OCI-LY7 (cell line): ENCODE data around the gene GOSR1. TPM values are rescaled to one million over a fixed set of nuclear protein-coding genes. Genes with fewer than 3 reads are reported as not detected.
"Not testable (repeated sequence)": the region's sequence is repeated elsewhere in the genome, so short reads cannot be mapped to it uniquely, and the experiment has no call there.

ENCODE experiments used
- BruUV-seq: library from RNA; stranded (reverse); fragments of 400-500 nt; replicated peaks from 2 replicates; lab custom pipeline; 2021; lab: Mats Ljungman, UMichigan
- CTCF ChIA-PET: fragments of 300-600 bp; sonication (Branson Sonifier 250); formaldehyde crosslinking; loops from one replicate; lab custom pipeline; 2022; ENCODE audit warnings: antibody characterized with exemption; ENCODE audit not compliant: unreplicated experiment; lab: Charles Lee
- POLR2A ChIA-PET: fragments of 300-600 bp; sonication (Branson Sonifier 250); formaldehyde crosslinking; loops from one replicate; lab custom pipeline; 2022; ENCODE audit warnings: antibody characterized with exemption; lab: Charles Lee
- DNase-seq: peaks from one replicate; pipeline ENCODE4 v3.0.0-alpha.2; 2015; ENCODE audit warnings: low spot score
- H2AFZ ChIP-seq: fragments of 200-600 bp; sonication (generic), shearing (Covaris generic); 2 replicates; pipeline ENCODE4 v1.6.1; 2014; ENCODE audit warnings: mild to moderate bottlenecking, antibody characterized with exemption, low read length, moderate library complexity
- H3K27ac ChIP-seq: fragments of 200-600 bp; sonication (generic); 2 replicates; pipeline ENCODE4 v1.5.1; 2014; ENCODE audit warnings: mixed run types, low read depth, mild to moderate bottlenecking, moderate library complexity, low read length, inconsistent platforms; ENCODE audit not compliant: poor library complexity, severe bottlenecking
- H3K36me3 ChIP-seq: fragments of 200-600 bp; sonication (generic); 2 replicates; pipeline ENCODE4 v1.6.1; 2014; ENCODE audit warnings: mild to moderate bottlenecking, antibody characterized with exemption, low read length, moderate library complexity, mixed read lengths; ENCODE audit not compliant: insufficient read depth
- H3K4me1 ChIP-seq: fragments of 200-600 bp; sonication (generic); 2 replicates; pipeline ENCODE4 v1.5.1; 2014; ENCODE audit warnings: mild to moderate bottlenecking, low read length; ENCODE audit not compliant: insufficient read depth, poor library complexity, severe bottlenecking
- H3K4me2 ChIP-seq: fragments of 200-600 bp; sonication (generic); 2 replicates; pipeline ENCODE4 v1.6.1; 2014; ENCODE audit warnings: mild to moderate bottlenecking, low read length
- H3K4me3 ChIP-seq: fragments of 200-600 bp; sonication (generic); 2 replicates; pipeline ENCODE4 v1.5.1; 2014; ENCODE audit warnings: mild to moderate bottlenecking, low read depth, low read length; ENCODE audit not compliant: poor library complexity, severe bottlenecking
- H3K79me2 ChIP-seq: fragments of 200-600 bp; sonication (generic); 2 replicates; pipeline ENCODE4 v1.6.1; 2016; ENCODE audit warnings: low read depth, mild to moderate bottlenecking, low read length, moderate library complexity, mixed read lengths; ENCODE audit not compliant: insufficient read depth
- H3K9me2 ChIP-seq: fragments of 200-600 bp; sonication (generic); 2 replicates; pipeline ENCODE4 v1.6.1; 2016; ENCODE audit warnings: mild to moderate bottlenecking, low read length, mixed read lengths; ENCODE audit not compliant: insufficient read depth
- H3K9me3 ChIP-seq: fragments of 200-600 bp; sonication (generic); 2 replicates; pipeline ENCODE4 v1.6.1; 2014; ENCODE audit warnings: mild to moderate bottlenecking, mixed run types, low read length, mixed read lengths
- H4K20me1 ChIP-seq: fragments of 200-600 bp; sonication (generic); 2 replicates; pipeline ENCODE4 v1.6.1; 2014; ENCODE audit warnings: mild to moderate bottlenecking, antibody characterized with exemption, low read length, moderate library complexity, mixed read lengths; ENCODE audit not compliant: insufficient read depth
- CTCF ChIP-seq: fragments of 200-600 bp; sonication (generic); conservative IDR thresholded peaks from 2 replicates; pipeline ENCODE4 v1.5.1; 2014; ENCODE audit warnings: mild to moderate bottlenecking, antibody characterized with exemption, low read length, moderate library complexity, mixed read lengths
- EZH2phosphoT487 ChIP-seq: fragments of 200-600 bp; sonication (generic); IDR thresholded peaks from 2 replicates; pipeline ENCODE4 v1.6.1; 2018; ENCODE audit warnings: low read depth, borderline replicate concordance, mild to moderate bottlenecking, mixed run types, antibody characterized with exemption, low read length, moderate library complexity, mixed read lengths
- intact Hi-C: fragments of 100-400 bp; cut with micrococcal nuclease; formaldehyde crosslinking; loops from one replicate; pipeline ENCODE4 v1.10.0; 2022; ENCODE audit not compliant: unreplicated experiment
- total RNA-seq, 2 experiments: library from RNA; depleted of rRNA in 1 of 2; stranded (reverse); fragments of >200 nt in 1 of 2; shearing (Covaris generic) in 1 of 2; gene quantifications; 2 replicates each; pipeline ENCODE4 v1.2.3, GENCODE V29; 2014 to 2022

Gene GOSR1
- total RNA-seq, 2 experiments from 2014 or later, result 15.9 to 49.8 TPM

DNA sequence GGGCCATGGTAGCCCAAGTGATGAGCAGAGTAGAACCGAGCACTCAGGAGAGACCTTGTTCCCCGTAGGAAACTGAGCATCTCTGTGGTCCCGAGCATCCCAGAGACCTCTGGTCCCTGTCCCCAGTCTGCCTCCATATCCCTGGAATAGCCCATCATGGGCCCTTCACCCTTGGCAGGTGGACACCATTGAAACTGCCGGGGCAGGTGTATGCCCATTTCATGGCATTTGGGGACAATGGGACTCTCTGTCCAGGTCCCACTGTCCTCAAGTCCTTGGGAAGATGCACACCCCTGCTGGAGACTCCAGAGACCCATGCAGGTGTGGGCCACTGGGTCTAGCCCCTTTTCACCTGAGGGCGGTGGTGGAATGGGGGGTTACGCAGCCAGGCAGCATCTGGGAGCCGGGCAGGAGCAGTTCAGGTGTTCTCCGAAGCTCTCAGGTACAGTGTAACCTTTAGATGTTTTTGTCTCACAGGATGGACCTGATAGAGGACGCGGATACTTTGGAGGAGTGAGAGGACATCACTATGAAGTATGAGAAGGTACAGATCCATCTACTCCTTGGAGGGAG is 75.9 kb downstream of the GOSR1 start:
- Histone ChIP-seq H3K27ac (no peak overlapping the region), H3K9me3 (no peaks in the 10 kb centered on the region), H3K9me2 (no peaks in the 10 kb centered on the region), H3K4me2 (no peak overlapping the region), H3K36me3 (no peaks in the 10 kb centered on the region), H2AFZ (no peak overlapping the region), H4K20me1 (no peaks in the 10 kb centered on the region), H3K4me1 (peaks cover 9% of the 10 kb centered on the region), H3K4me3 (no peak overlapping the region), H3K79me2 (no peaks in the 10 kb centered on the region)
- TF ChIP-seq CTCF (no peak), EZH2phosphoT487 (no peak)
- no peak for DNase-seq
- CTCF ChIA-PET, result no interaction called here
- no TSS peak for BruUV-seq
- intact Hi-C loops, result loop anchor here (10.0 kb wide), 1 partner anchor 208 kb away; no protein-coding TSS in a partner anchor
- POLR2A ChIA-PET, result no interaction called here

DNA sequence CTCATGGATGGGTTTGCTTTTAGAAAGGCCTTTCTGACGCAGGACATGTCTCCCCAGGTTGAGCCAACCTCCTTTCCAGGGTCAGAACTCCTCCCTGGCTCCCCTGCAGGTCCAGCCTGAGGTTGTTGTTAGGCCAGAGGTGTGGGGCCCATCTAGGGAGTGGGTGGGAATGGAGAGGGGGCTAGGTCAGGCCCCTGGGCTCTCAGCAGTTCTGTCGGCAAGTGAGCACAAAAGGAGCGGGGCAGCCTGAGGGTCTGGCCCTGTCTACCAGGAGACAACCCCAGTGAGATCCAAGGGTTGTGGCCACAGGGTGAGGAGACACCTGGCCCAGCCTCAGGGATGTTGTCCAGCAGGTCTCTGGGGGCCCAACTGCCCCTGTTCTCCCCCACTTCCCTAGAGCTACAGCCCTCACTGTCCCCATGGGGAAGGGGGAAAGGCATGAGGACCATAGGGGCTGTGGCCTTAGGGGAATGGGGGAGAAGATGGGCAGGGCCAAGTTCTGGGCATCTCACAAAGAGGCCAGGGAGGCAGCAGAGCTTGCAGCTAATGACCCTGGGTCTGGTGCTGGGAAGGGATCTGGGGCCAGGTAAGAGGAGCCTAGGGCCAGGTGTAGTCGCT is 76.7 kb downstream of the GOSR1 start:
- H3K4me1 ChIP-seq, POLR2A ChIA-PET, H3K4me3 ChIP-seq, H3K36me3 ChIP-seq, H3K79me2 ChIP-seq, H3K9me3 ChIP-seq, H3K27ac ChIP-seq, H3K4me2 ChIP-seq, DNase-seq, H4K20me1 ChIP-seq, CTCF ChIA-PET, H2AFZ ChIP-seq, H3K9me2 ChIP-seq, BruUV-seq: not testable (repeated sequence)
- intact Hi-C loops, result loop anchor here (10.0 kb wide), 1 partner anchor 209 kb away; no protein-coding TSS in a partner anchor

DNA sequence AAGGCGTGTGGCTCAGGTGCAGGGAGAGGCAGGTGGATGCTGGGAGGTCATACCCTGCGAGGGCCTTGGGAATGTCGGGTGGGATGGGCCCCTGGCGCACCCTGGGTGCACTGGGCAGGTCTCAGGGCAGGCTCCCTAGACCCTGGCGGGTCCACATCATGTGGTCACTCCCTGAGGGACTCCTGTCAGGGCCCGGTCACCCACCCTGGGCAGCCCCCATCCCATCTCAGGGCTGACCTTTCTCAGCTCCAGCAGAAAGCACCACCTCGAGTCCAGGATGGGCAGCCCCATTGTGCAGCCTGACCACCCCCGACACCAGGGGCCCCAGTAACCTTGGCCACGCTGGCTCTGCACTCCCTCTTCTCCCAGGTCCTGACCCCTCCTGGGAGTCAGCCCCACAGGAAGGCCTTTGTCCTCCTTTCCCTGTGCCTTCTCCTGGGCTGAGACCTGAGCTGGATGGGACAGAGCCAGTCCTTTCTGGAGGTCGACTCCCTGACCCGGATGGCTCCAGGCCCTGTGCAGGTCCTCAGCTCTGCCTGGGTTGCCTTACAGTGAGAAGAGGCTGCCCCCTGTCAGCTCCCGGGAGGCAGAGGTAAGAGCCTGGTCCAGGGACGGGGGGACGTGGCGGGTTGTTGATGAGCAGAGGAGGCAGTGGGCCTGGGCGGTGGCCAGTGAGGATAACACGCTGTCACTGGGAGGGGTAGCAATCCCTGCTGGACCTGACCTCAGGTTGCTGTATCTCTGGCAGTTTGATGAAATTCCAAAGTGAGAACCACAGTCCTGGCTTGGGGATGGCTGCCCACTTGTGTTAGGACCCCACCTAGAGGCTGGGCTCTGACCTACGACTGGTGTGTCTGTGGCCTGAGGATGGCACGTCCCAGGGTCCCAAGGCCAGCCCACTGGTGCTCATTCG is 77.9 kb downstream of the GOSR1 start:
- no peaks in the 10 kb centered on the region for H3K9me3 ChIP-seq
- no TSS peak for BruUV-seq
- DNase-seq, result peak; percentile 33
- H2AFZ ChIP-seq, result no peak overlapping the region
- no peaks in the 10 kb centered on the region for H3K36me3 ChIP-seq
- ChIA-PET CTCF (no interaction called here), POLR2A (no interaction called here)
- H3K4me1 ChIP-seq, result peaks cover 9% of the 10 kb centered on the region
- no peaks in the 10 kb centered on the region for H3K79me2 ChIP-seq
- no peak overlapping the region for H3K4me2 ChIP-seq
- no peak overlapping the region for H3K27ac ChIP-seq
- no peaks in the 10 kb centered on the region for H3K9me2 ChIP-seq
- no peaks in the 10 kb centered on the region for H4K20me1 ChIP-seq
- intact Hi-C loops, result loop anchor here (10.0 kb wide), 1 partner anchor 210 kb away; no protein-coding TSS in a partner anchor
- no peak overlapping the region for H3K4me3 ChIP-seq
- TF ChIP-seq EZH2phosphoT487 (no peak), CTCF (peak; percentile 64)
